ENCODE measurements around the gene UBTD2.
"Not testable (repeated sequence)": the region's sequence is repeated elsewhere in the genome, so short reads cannot be mapped to it uniquely, and the experiment has no call there.

The UBTD2 gene

GRCh38 chr5:172293054-172293744 is 9.6 kb upstream of the UBTD2 start:
- DNase-seq (ENCODE audit: low spot score) = peak; percentile 84

- not testable (repeated sequence) for DNase-seq (ENCODE audit: low spot score)
Observed at GRCh38 chr5:172291837-172292236, 8.3 kb upstream of the UBTD2 start.

DNA sequence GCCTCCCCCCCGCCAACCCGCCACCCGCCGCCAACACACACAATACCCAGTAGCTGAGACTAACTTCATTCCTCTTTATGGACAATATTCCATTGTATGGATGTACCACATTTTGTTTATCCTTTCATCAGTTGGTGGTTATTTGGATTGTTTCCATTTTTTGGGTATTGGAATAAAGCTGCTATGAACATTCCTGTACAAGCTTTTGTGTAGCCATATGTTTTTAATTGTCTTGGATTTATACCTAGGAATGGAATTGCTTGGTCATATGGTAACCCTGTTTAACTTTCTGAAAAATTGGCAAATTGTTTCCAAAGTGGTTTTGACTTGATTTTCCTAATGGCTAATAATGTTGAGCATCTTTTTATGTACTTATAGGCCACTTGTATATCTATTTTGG is 4.9 kb upstream of the UBTD2 start:
- DNase-seq (ENCODE audit: low spot score) = no peak

- DNase-seq (ENCODE audit: low spot score) = not testable (repeated sequence)
Observed at GRCh38 chr5:172287140-172287539, 3.6 kb upstream of the UBTD2 start.

- no peak for DNase-seq (ENCODE audit: low spot score)
Observed at GRCh38 chr5:172285226-172286143, 1.9 kb upstream of the UBTD2 start.

GRCh38 chr5:172284611-172284980 is 1.0 kb upstream of the UBTD2 start:
- DNase-seq (ENCODE audit: low spot score) = peak; percentile 32

GRCh38 chr5:172283862-172284610 is 472 bp upstream of the UBTD2 start:
- peak; percentile 86 for DNase-seq (ENCODE audit: low spot score)

DNA sequence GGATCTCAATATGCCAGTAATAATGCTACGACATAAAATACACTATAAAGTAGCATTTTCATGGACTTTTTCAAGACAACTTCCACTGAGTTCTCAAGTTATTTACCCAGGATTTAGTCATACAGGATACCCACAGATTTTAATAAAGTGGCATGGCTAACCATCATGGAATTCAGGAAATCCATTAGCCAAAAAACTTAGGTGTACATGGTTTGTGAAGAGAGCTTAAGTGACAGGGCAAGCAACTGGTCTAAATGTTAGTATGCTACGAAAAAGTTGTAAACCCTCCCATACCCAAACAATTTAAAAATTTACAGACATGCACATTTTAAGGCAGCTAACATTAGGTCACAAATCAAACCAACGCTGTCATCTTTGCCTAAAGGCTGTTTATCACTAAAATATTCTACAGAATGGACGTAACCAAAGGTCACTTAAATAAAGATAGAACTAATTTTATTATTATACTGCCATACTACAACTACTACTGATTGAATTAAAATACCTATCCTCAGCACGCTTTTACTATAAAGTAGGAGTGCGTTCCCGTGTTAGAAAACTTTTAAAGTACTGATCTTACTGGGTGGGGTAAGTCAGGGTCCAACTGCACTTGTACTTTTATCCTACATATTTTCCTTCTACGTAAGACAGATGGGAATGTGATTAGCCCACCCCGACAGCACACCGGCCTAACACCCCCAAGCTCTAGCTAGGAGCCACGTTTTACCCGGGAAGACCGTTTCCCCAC is 1.1 kb downstream of the UBTD2 start:
- no peak for DNase-seq (ENCODE audit: low spot score)

DNA sequence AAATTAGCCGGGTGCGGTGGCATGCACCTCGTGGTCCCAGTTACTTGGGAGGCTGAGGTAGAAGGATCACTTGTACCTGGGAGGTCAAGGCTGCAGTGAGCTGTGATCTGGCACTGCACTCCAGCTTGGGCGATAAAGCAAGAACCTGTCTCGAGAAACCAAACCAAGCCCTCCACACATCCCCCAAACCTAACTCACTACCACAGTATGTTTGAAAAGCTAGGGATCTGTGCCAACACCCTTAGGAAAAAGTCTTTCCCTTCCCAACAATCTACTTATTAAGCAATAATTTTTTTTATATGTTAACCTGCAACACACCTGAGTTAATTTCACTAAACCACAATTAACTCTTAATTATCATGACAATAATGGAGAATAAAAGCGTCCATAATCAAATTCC is 2.2 kb downstream of the UBTD2 start:
- DNase-seq (ENCODE audit: low spot score) = no peak

DNA sequence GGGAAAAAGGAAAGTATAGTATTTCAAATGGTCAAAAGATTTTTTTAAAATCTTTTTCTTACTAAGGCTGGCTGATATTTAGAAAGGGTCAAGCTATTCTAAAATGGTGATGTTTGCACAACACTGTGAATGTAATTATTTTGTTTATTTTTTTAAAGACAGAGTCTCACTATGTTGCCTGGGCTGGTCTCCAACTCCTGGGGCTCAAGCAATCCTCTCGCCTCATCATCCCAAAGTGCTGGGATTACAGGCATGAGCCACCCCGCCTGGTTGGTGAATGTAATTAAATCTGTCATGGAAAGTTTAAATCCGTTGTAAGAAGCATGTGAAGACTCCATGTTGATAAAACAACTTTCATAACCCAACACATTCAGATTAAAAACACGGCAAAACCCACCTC is 2.6 kb downstream of the UBTD2 start:
- no peak for DNase-seq (ENCODE audit: low spot score)

DNA sequence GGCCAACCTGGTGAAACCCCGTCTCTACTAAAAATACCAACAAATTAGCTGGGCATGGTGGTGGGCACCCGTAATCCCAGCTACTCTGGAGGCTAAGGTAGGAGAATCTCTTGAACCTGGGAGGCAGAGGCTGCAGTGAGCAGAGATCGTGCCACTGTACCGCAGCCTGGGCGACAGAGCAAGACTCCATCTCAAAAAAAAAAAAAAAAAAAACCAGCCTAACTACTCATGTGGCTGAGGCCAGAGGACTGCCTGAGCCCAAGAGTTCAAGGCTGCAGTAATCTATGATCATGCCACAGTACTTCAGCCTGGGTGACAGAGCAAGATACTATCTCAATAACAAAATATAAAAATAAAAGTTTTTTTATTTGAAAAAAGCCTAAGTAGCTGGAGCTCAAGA is 3.2 kb downstream of the UBTD2 start:
- DNase-seq (ENCODE audit: low spot score) = no peak

GRCh38 chr5:172278356-172278755 is 5.2 kb downstream of the UBTD2 start:
- DNase-seq (ENCODE audit: low spot score) = no peak

GRCh38 chr5:172276214-172276613 is 7.3 kb downstream of the UBTD2 start:
- no peak for DNase-seq (ENCODE audit: low spot score)

- no peak for DNase-seq (ENCODE audit: low spot score)
Observed at GRCh38 chr5:172274951-172275753, 8.4 kb downstream of the UBTD2 start.

DNA sequence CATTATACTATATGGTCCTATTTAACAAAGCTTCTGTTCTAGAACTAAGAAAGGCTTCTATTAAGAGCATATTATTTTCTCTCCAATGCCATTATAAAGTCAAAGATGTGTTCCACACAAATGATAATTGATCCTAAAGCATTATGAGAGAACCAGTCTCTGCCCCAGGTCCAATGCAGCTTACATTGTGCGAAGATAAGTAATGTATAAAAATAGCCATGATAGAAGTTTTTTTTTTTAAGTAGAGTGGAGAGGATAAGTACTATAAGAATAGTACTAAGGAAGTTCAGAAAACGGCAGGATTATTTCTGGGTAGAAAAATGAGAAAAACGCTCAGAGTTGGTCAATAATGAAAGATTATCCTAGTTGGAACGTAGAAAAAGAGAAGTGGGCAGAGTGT is 15.6 kb downstream of the UBTD2 start:
- no peak for DNase-seq (ENCODE audit: low spot score)

DNA sequence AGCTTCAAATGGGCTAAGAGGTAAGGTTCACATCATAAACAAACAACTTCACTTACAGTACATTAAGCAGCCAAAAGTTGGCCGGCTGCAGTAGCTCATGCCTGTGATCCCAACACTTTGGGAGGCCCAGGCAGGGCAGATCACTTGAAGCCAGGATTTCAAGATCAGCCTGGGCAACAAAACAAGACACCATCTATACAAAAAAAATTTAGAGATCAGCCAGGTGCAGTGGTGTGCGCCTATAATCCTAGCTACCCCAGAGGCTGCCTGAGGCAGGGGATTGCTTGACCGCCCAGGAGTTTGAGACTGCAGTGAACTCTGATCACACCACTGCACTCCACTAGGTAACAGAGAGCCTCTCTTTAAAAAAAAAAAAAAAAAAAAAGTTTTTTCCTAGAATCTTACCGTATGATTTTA is 16.9 kb downstream of the UBTD2 start:
- DNase-seq (ENCODE audit: low spot score) = no peak

DNA sequence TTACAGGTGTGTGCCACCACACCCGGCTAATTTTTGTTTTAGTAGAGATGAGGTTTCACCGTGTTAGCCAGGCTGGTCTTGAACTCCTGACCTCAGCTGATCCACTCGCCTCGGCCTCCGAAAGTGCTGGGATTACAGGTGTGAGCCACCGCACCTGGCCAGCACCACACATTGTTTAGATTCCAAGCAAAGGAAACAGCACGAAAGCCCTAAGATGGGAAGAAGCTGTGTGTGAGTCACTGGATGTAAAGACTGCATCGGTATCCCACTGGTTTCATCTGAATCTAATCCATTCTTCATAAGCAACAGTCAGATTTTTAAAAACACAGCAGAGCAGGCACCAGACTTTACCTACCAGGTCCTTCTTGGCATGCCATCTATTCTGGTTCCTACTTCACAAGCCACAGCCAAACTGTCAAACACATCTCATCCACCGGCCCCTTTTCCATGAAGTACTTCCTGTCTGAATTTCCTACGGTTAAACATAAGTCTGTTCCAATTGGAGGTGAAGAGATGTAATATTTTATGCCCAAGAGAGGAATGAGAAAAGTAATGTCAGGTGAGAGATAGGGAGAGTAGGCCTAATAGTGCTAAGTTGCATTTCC is 17.4 kb downstream of the UBTD2 start:
- no peak for DNase-seq (ENCODE audit: low spot score)

DNA sequence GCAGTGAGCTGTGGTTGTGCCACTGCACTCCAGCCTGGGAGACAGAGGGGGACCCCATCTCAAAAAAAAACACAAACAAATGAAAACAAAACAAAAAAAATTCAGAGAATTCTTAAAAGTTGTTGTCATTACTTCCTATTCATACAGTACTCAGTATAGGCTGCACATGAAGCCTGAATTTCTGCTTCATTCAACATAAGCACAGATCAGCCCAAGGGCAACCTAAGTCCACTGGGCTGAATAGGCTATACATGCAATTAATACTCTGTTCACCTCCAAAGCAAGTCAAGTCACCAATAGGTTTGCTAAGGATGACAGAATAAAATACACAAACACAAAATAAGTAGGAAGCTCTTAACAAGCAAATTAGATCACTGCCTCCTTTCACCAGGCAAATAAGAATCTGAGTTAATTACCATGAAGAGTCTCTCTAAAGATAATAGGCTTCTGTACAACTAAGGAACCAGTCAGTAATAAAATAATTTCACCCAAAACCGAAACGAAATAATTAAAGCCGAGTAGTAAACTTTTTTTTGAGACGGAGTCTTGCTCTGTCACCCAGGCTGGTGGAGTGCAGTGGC is 18.7 kb downstream of the UBTD2 start:
- no peak for DNase-seq (ENCODE audit: low spot score)

DNA sequence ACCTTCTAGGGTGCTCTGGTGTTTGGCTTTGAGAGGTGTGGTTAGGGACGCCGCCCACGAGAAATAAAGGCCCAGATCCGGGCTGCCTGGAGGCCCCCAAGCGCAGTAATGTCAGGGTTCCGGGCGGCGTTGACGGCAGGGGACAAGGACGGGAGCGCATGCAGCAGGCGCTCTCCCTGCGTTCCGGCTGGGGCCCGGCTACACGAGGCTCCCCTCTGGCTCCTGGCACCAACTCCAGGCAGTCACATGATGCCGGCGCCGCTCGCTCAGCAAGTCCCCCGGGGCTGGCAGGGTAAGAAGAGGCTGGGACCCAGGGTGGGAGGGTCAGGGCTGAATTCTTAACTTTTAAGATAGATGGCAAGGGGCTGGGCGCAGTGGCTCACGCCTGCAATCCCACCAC is 28.1 kb downstream of the UBTD2 start:
- DNase-seq (ENCODE audit: low spot score) = no peak

- no peak for DNase-seq (ENCODE audit: low spot score)
Observed at GRCh38 chr5:172252501-172252900, 31.1 kb downstream of the UBTD2 start.

Data from globus pallidus (tissue), 1 donor.